ENCODE results near the gene TTC31. TPM values are rescaled to one million over a fixed set of nuclear protein-coding genes. Genes with fewer than 3 reads are reported as not detected.
A peak's percentile ranks its signal among the peaks of the same experiment; 100 is the strongest.
"Not testable (repeated sequence)": the region's sequence is repeated elsewhere in the genome, so short reads cannot be mapped to it uniquely, and the experiment has no call there.

Gene TTC31
- total RNA-seq, 2 experiments from 2014 or later: 20.3 to 21.9 TPM

GRCh38 chr2:74457549-74458131 is 25.2 kb upstream of the TTC31 start:
- Mint-ChIP-seq H3K27me3 (no peaks in the 10 kb centered on the region), H3K27ac (peak overlapping the region; percentile 99), H3K9me3 (no peaks in the 10 kb centered on the region), H3K36me3 (ENCODE audit: low read depth) (peaks cover 20% of the 10 kb centered on the region), H3K4me1 (ENCODE audit: low read depth) (peaks cover 44% of the 10 kb centered on the region), H3K4me3 (peak overlapping the region; percentile 98)
- POLR2A ChIA-PET: interaction anchor here (1.0 to 5.6 kb wide), 11 partner anchors 10 to 73 kb away, joined by 3 to 48 read pairs (median 10); partner anchors contain the start of genes AUP1, C2orf81, CCDC142 and HTRA2
- TF ChIP-seq CTCF (IDR thresholded peaks at IDR 0.05): no peak
- ATAC-seq: peak; percentile 46
- CTCF ChIA-PET: interaction anchor here (0.9 to 4.1 kb wide), 8 partner anchors 9 to 208 kb away, joined by 3 to 40 read pairs (median 8); partner anchors contain the start of genes AUP1, CCDC142, HTRA2 and MRPL53
- intact Hi-C loops (cut with micrococcal nuclease): no loop called here
- peak; percentile 90 for DNase-seq

GRCh38 chr2:74458132-74458937 is 24.5 kb upstream of the TTC31 start, which contains the start of gene WBP1:
TSS of gene WBP1 (plus strand) at chr2:74458438. CDS start at chr2:74458603, 165 bp downstream.
- intact Hi-C loops (cut with micrococcal nuclease): no loop called here
- Mint-ChIP-seq H3K9me3 (no peaks in the 10 kb centered on the region), H3K36me3 (ENCODE audit: low read depth) (peaks cover 25% of the 10 kb centered on the region)

GRCh38 chr2:74458938-74459363 is 23.9 kb upstream of the TTC31 start:
- peak overlapping the region; percentile 98 for H3K4me3 Mint-ChIP-seq
- no peak for DNase-seq
- H3K36me3 Mint-ChIP-seq (ENCODE audit: low read depth): peaks cover 25% of the 10 kb centered on the region
- H3K9me3 Mint-ChIP-seq: no peaks in the 10 kb centered on the region
- ATAC-seq: no peak
- ChIA-PET CTCF (interaction anchor here (0.7 to 4.1 kb wide), 8 partner anchors 9 to 130 kb away, joined by 3 to 30 read pairs (median 5); partner anchors contain the start of genes AUP1, CCDC142, HTRA2 and TTC31), POLR2A (interaction anchor here (1.0 to 5.6 kb wide), 9 partner anchors 8 to 74 kb away, joined by 3 to 48 read pairs (median 14); partner anchors contain the start of genes AUP1, C2orf81, CCDC142 and HTRA2)
- TF ChIP-seq CTCF (IDR thresholded peaks at IDR 0.05): no peak
- peaks cover 44% of the 10 kb centered on the region for H3K4me1 Mint-ChIP-seq (ENCODE audit: low read depth)
- no peaks in the 10 kb centered on the region for H3K27me3 Mint-ChIP-seq
- intact Hi-C loops (cut with micrococcal nuclease): no loop called here
- H3K27ac Mint-ChIP-seq: peak overlapping the region; percentile 99

More at GRCh38 chr2:74458132-74458937, 24.5 kb upstream of the TTC31 start, which contains the start of gene WBP1:
- ChIA-PET CTCF (interaction anchor here (0.8 to 4.1 kb wide), 10 partner anchors 9 to 209 kb away, joined by 3 to 30 read pairs (median 5); partner anchors contain the start of genes AUP1, CCDC142, HTRA2 and MRPL53), POLR2A (interaction anchor here (1.0 to 5.6 kb wide), 11 partner anchors 9 to 73 kb away, joined by 3 to 48 read pairs (median 10); partner anchors contain the start of genes AUP1, C2orf81, CCDC142 and HTRA2)
- Mint-ChIP-seq H3K27me3 (no peaks in the 10 kb centered on the region), H3K4me3 (peak within 1 kb of the TSS; percentile 98), H3K4me1 (ENCODE audit: low read depth) (peaks cover 42% of the 10 kb centered on the region), H3K27ac (peak within 1 kb of the TSS; percentile 99)
- no peak for TF ChIP-seq CTCF (IDR thresholded peaks at IDR 0.05)
- DNase-seq (peak; percentile 100), ATAC-seq (peak; percentile 84)

- Mint-ChIP-seq H3K27ac (peak overlapping the region; percentile 43), H3K36me3 (ENCODE audit: low read depth) (peaks cover 27% of the 10 kb centered on the region), H3K4me1 (ENCODE audit: low read depth) (peaks cover 43% of the 10 kb centered on the region), H3K4me3 (peak overlapping the region; percentile 98)
- H3K27me3 Mint-ChIP-seq; H3K9me3 Mint-ChIP-seq; intact Hi-C loops (cut with micrococcal nuclease); ATAC-seq; DNase-seq: not testable (repeated sequence)
- ChIA-PET POLR2A (interaction anchor here (0.5 to 5.6 kb wide), 6 partner anchors 8 to 704 kb away, joined by 3 to 48 read pairs (median 16); partner anchors contain the start of genes CCDC142, LBX2, MRPL53 and TTC31), CTCF (interaction anchor here (0.7 to 4.1 kb wide), 7 partner anchors 8 to 129 kb away, joined by 3 to 30 read pairs (median 6); partner anchors contain the start of genes AUP1, CCDC142, HTRA2 and TTC31)
These were observed 23.3 kb upstream of the TTC31 start for GRCh38 chr2:74459503-74460118.

GRCh38 chr2:74460187-74460586 is 22.7 kb upstream of the TTC31 start:
- ChIA-PET POLR2A (interaction anchor here (2.9 to 4.1 kb wide), 3 partner anchors 7 to 40 kb away, joined by 10 to 25 read pairs (median 21); partner anchors contain the start of genes LBX2 and MRPL53), CTCF (interaction anchor here (1.8 to 4.1 kb wide), 3 partner anchors 12 to 72 kb away, joined by 4 to 30 read pairs (median 8); partner anchors contain the start of genes AUP1, HTRA2 and MRPL53)
- DNase-seq; ATAC-seq; H3K27me3 Mint-ChIP-seq; intact Hi-C loops (cut with micrococcal nuclease); H3K9me3 Mint-ChIP-seq; H3K27ac Mint-ChIP-seq: not testable (repeated sequence)
- H3K36me3 Mint-ChIP-seq (ENCODE audit: low read depth): peaks cover 24% of the 10 kb centered on the region
- H3K4me3 Mint-ChIP-seq: peak overlapping the region; percentile 98
- peaks cover 42% of the 10 kb centered on the region for H3K4me1 Mint-ChIP-seq (ENCODE audit: low read depth)

Measured in activated CD8-positive, alpha-beta T cell treated with anti-CD3 and anti-CD28 coated beads for 36 hours (primary cell).